ENCODE results near the gene TTC13. TPM values are rescaled to one million over a fixed set of nuclear protein-coding genes. Genes with fewer than 3 reads are reported as not detected.

Gene TTC13
- polyA plus RNA-seq, 3 donors = 9.2 to 24.4 (median 10.8) TPM

DNA sequence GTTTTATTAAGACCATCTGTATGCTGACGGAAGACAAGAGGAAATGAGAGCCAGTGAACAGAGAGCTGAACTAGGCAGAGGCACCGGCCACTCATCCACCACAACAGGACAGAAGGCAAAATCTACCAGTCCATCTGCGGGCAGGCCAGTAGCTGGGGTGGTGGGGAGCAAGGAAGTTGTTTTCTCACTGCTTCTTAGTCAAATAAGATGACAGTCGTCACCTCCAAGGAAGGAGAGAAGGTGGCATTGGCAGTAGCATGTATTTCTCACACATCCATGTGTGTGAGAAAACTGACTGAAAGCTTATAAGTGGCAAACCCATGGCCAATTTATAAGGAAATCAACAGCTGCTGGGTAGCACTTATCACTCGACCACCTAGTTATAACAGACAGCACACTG is 8.2 kb downstream of the TTC13 start:
- peaks cover 0 to 11% of the 10 kb centered on the region in 2 donors for H3K36me3 ChIP-seq (replicated peaks in 1 of 2; ENCODE audit: control insufficient read depth in 1 of 2, insufficient read depth in 2 of 2, low read length in 2 of 2)
- Mint-ChIP-seq H3K4me1 (peaks cover 38% of the 10 kb centered on the region), H3K27ac (peak overlapping the region in 2 of 7 donors; percentile 26 to 63), H3K9me3 (peaks cover 0 to 2% (median 0%) of the 10 kb centered on the region in 7 donors), H3K4me3 (no peak overlapping the region), H3K27me3 (ENCODE audit: low read depth in 3 of 3) (no peaks in the 10 kb centered on the region), H3K36me3 (peaks cover 20 to 29% of the 10 kb centered on the region in 2 donors)
- peaks cover 47% of the 10 kb centered on the region for H3K79me2 ChIP-seq (ENCODE audit: insufficient read depth, low read length)
- H4K20me1 ChIP-seq (ENCODE audit: insufficient read depth, low read length) = peaks cover 37% of the 10 kb centered on the region
- H3K9me3 ChIP-seq (replicated peaks in 1 of 2; ENCODE audit: control insufficient read depth in 1 of 2, insufficient read depth in 1 of 2, low read length in 2 of 2) = no peaks in the 10 kb centered on the region
- H3K4me3 ChIP-seq (replicated peaks in 1 of 3; ENCODE audit: low read depth in 2 of 3, low read length in 3 of 3) = no peak overlapping the region
- no peaks in the 10 kb centered on the region for H3K27me3 ChIP-seq (ENCODE audit: control insufficient read depth in 2 of 2, insufficient read depth in 2 of 2, low read length in 2 of 2)
- peaks cover 24 to 34% of the 10 kb centered on the region in 2 donors for H3K4me1 ChIP-seq (ENCODE audit: control insufficient read depth in 1 of 2, insufficient read depth in 2 of 2, low read length in 2 of 2)
- H3K9ac ChIP-seq (ENCODE audit: insufficient read depth, low read length, poor library complexity, severe bottlenecking) = no peak overlapping the region
- intact Hi-C loops (cut with micrococcal nuclease) = loop anchor here in 1 of 2 donors (10.0 kb wide), 1 partner anchor 74 kb away; the partner anchor contains the start of gene FAM89A
- H2AFZ ChIP-seq (ENCODE audit: insufficient read depth, low read depth, low read length, poor library complexity, severe bottlenecking) = no peak overlapping the region
- WGBS (ENCODE audit: insufficient coverage) = no CpG with 5 or more reads among the region's 5 CpGs
- no peak for DNase-seq
- H3K27ac ChIP-seq (ENCODE audit: low read depth in 1 of 2, low read length in 2 of 2) = no peak overlapping the region
- no peak overlapping the region for H3K4me2 ChIP-seq (replicated peaks; ENCODE audit: extremely low read depth, low read length, poor library complexity, severe bottlenecking)
- TF ChIP-seq, protein P1, sequence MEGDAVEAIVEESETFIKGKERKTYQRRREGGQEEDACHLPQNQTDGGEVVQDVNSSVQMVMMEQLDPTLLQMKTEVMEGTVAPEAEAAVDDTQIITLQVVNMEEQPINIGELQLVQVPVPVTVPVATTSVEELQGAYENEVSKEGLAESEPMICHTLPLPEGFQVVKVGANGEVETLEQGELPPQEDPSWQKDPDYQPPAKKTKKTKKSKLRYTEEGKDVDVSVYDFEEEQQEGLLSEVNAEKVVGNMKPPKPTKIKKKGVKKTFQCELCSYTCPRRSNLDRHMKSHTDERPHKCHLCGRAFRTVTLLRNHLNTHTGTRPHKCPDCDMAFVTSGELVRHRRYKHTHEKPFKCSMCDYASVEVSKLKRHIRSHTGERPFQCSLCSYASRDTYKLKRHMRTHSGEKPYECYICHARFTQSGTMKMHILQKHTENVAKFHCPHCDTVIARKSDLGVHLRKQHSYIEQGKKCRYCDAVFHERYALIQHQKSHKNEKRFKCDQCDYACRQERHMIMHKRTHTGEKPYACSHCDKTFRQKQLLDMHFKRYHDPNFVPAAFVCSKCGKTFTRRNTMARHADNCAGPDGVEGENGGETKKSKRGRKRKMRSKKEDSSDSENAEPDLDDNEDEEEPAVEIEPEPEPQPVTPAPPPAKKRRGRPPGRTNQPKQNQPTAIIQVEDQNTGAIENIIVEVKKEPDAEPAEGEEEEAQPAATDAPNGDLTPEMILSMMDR (IDR thresholded peaks at IDR 0.05) = no peak

DNA sequence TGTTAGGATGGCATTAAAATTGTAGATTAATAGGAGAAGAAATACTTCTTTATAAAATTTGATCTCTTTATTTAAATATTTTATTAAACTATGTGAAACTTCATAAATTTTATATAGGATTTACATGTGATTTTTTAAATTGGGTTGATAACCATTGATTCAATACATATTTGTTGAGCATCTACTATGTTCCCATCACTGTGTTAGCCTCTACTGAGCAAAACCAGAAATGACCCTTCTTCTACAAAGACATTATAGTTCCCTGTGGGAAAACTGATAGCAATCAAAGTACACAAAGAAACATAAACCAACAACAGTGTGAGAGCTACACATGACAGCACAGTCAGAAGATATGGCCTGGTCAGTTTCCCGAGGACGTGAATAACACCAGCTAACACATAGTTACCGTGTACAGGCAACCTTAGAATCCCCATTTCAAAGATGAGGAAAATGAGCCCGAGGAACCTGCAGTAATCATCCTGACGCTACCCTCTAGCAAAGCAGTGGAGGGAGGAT is 12.2 kb downstream of the TTC13 start:
- peaks cover 20 to 28% of the 10 kb centered on the region in 2 donors for H3K36me3 Mint-ChIP-seq
- H3K9me3 ChIP-seq (replicated peaks in 1 of 2; ENCODE audit: control insufficient read depth in 1 of 2, insufficient read depth in 1 of 2, low read length in 2 of 2) = no peaks in the 10 kb centered on the region
- H4K20me1 ChIP-seq (ENCODE audit: insufficient read depth, low read length) = peaks cover 71% of the 10 kb centered on the region
- no peak overlapping the region for H2AFZ ChIP-seq (ENCODE audit: insufficient read depth, low read depth, low read length, poor library complexity, severe bottlenecking)
- WGBS (ENCODE audit: insufficient coverage) = 80% methylated on average over 1 of the region's 5 CpGs
- H3K36me3 ChIP-seq (replicated peaks in 1 of 2; ENCODE audit: control insufficient read depth in 1 of 2, insufficient read depth in 2 of 2, low read length in 2 of 2) = peaks cover 0 to 18% of the 10 kb centered on the region in 2 donors
- no peak overlapping the region for H3K27ac ChIP-seq (ENCODE audit: low read depth in 1 of 2, low read length in 2 of 2)
- no peak overlapping the region for H3K9ac ChIP-seq (ENCODE audit: insufficient read depth, low read length, poor library complexity, severe bottlenecking)
- no peaks in the 10 kb centered on the region for H3K27me3 ChIP-seq (ENCODE audit: control insufficient read depth in 2 of 2, insufficient read depth in 2 of 2, low read length in 2 of 2)
- H3K4me3 Mint-ChIP-seq = no peak overlapping the region
- peak overlapping the region in 1 of 7 donors; percentile 62 for H3K27ac Mint-ChIP-seq
- DNase-seq = no peak
- no peaks in the 10 kb centered on the region for H3K27me3 Mint-ChIP-seq (ENCODE audit: low read depth in 3 of 3)
- no peak overlapping the region for H3K4me2 ChIP-seq (replicated peaks; ENCODE audit: extremely low read depth, low read length, poor library complexity, severe bottlenecking)
- TF ChIP-seq, protein P1 (IDR thresholded peaks at IDR 0.05) = no peak
- H3K79me2 ChIP-seq (ENCODE audit: insufficient read depth, low read length) = peaks cover 38% of the 10 kb centered on the region
- intact Hi-C loops (cut with micrococcal nuclease) = no loop called here
- H3K4me1 Mint-ChIP-seq = peaks cover 17% of the 10 kb centered on the region
- no peak overlapping the region for H3K4me3 ChIP-seq (replicated peaks in 1 of 3; ENCODE audit: low read depth in 2 of 3, low read length in 3 of 3)
- H3K9me3 Mint-ChIP-seq = peaks cover 0 to 2% (median 0%) of the 10 kb centered on the region in 7 donors
- H3K4me1 ChIP-seq (ENCODE audit: control insufficient read depth in 1 of 2, insufficient read depth in 2 of 2, low read length in 2 of 2) = peaks cover 0 to 5% of the 10 kb centered on the region in 2 donors

Measured in CD14-positive monocyte (primary cell).